Liver (tissue), 3 donors: ENCODE data around the gene STIM1.

Experiments used
- CTCF ChIP-seq: fragments of 150-350 bp; IDR thresholded peaks from 2 replicates; pipeline ENCODE4 v1.5.1; 2017; ENCODE audit warnings: improper control_type of control experiment, low read depth, low read length; ENCODE audit not compliant: missing input control
- GABPA ChIP-seq, 2 donors: IDR thresholded peaks in 1 of 2; conservative IDR thresholded peaks in 1 of 2; 2 replicates each; pipeline ENCODE4 v1.6.1; 2016; ENCODE audit warnings: antibody characterized with exemption in 2 of 2, mild to moderate bottlenecking in 1 of 2, moderate library complexity in 1 of 2
- JUND ChIP-seq, 2 donors: IDR thresholded peaks; 2 replicates each; pipeline ENCODE4 v1.6.1; 2016; ENCODE audit warnings: antibody characterized with exemption in 2 of 2
- TAF1 ChIP-seq: conservative IDR thresholded peaks from 2 replicates; pipeline ENCODE4 v1.6.1; 2016; ENCODE audit warnings: antibody characterized with exemption, mild to moderate bottlenecking
- YY1 ChIP-seq: IDR thresholded peaks from 2 replicates; pipeline ENCODE4 v1.6.1; 2016; ENCODE audit warnings: antibody characterized with exemption, mild to moderate bottlenecking
- donor health status: healthy.
- donor health status: healthy.

- TF ChIP-seq CTCF, result no peak
- no peak for TF ChIP-seq TAF1
- TF ChIP-seq YY1, result peak; percentile 16
- no peak for TF ChIP-seq GABPA (IDR thresholded peaks at IDR 0.05 in 1 of 2, conservative IDR thresholded peaks at IDR 0.05 in 1 of 2)
- TF ChIP-seq JUND (IDR thresholded peaks at IDR 0.05), result no peak
Measured at GRCh38 chr11:3855808-3856491, 486 bp downstream of the STIM1 start.
